ENCODE measurements around the gene STARD10.

STARD10 gene

GRCh38 chr11:72726266-72727220 is 67.3 kb downstream of the STARD10 start:
- CTCF ChIA-PET = interaction anchor here (0.9 to 15.0 kb wide), 20 partner anchors 8 to 562 kb away, joined by 3 to 207 read pairs (median 13); partner anchors contain the start of genes ARAP1, ATG16L2 and STARD10

GRCh38 chr11:72725724-72726028 is 68.2 kb downstream of the STARD10 start:
- ChIA-PET CTCF (interaction anchor here (0.6 to 15.0 kb wide), 52 partner anchors 9 to 563 kb away, joined by 3 to 207 read pairs (median 6); partner anchors contain the start of genes ARAP1, ATG16L2 and STARD10), POLR2A (interaction anchor here (0.6 kb wide), 1 partner anchor 107 kb away, joined by 3 read pairs; no protein-coding TSS in a partner anchor)
- H3K4me3 ChIP-seq (ENCODE audit: low read depth, low read length) = no peak overlapping the region
- TF ChIP-seq, protein P1, sequence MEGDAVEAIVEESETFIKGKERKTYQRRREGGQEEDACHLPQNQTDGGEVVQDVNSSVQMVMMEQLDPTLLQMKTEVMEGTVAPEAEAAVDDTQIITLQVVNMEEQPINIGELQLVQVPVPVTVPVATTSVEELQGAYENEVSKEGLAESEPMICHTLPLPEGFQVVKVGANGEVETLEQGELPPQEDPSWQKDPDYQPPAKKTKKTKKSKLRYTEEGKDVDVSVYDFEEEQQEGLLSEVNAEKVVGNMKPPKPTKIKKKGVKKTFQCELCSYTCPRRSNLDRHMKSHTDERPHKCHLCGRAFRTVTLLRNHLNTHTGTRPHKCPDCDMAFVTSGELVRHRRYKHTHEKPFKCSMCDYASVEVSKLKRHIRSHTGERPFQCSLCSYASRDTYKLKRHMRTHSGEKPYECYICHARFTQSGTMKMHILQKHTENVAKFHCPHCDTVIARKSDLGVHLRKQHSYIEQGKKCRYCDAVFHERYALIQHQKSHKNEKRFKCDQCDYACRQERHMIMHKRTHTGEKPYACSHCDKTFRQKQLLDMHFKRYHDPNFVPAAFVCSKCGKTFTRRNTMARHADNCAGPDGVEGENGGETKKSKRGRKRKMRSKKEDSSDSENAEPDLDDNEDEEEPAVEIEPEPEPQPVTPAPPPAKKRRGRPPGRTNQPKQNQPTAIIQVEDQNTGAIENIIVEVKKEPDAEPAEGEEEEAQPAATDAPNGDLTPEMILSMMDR (IDR thresholded peaks at IDR 0.05; ENCODE audit: insufficient read depth, low read length, missing control alignments) = no peak
- no peak for DNase-seq (ENCODE audit: low read depth, low spot score)

More at GRCh38 chr11:72726266-72727220, 67.3 kb downstream of the STARD10 start:
- H3K4me3 ChIP-seq (ENCODE audit: low read depth, low read length) = no peak overlapping the region
- POLR2A ChIA-PET = no interaction called here
- TF ChIP-seq, protein P1 (IDR thresholded peaks at IDR 0.05; ENCODE audit: insufficient read depth, low read length, missing control alignments) = no peak
- DNase-seq (ENCODE audit: low read depth, low spot score) = no peak

GRCh38 chr11:72724851-72725723 is 68.8 kb downstream of the STARD10 start:
- no peak for DNase-seq (ENCODE audit: low read depth, low spot score)
- CTCF ChIA-PET = interaction anchor here (0.6 to 15.0 kb wide), 60 partner anchors 9 to 564 kb away, joined by 3 to 207 read pairs (median 5); partner anchors contain the start of genes ARAP1, ATG16L2, FCHSD2 and STARD10
- POLR2A ChIA-PET = interaction anchor here (0.6 to 1.0 kb wide), 2 partner anchors 98 to 107 kb away, joined by 3 read pairs; no protein-coding TSS in a partner anchor
- TF ChIP-seq, protein P1 (IDR thresholded peaks at IDR 0.05; ENCODE audit: insufficient read depth, low read length, missing control alignments) = peak; percentile 75
- H3K4me3 ChIP-seq (ENCODE audit: low read depth, low read length) = no peak overlapping the region

DNA sequence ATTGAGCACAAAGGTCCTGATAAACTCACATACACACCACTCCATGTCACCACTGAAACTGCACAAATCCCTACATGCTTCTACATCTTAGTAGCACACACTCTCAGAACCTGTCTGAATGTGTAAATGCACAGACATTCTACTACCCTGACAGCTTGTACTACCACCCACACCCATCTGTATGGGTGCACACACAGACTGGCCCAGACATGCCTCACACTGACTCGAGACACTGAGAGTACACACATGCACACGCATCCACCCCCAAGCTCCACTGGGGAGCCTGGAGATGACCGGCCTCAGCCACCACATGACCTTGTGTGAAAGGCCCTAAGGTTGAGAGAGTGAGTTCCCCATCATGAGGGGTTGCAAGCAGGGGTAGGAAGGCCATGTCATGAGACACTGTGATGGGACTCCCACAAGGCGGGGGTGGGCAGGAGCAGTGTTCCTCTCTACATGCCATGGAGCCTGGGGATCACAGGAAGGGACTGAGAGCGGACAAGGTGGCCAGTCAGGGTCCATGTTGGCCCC is 69.8 kb downstream of the STARD10 start:
- POLR2A ChIA-PET = no interaction called here

GRCh38 chr11:72723508-72723907 is 70.3 kb downstream of the STARD10 start:
- no peak for DNase-seq (ENCODE audit: low read depth, low spot score)
- TF ChIP-seq, protein P1 (IDR thresholded peaks at IDR 0.05; ENCODE audit: insufficient read depth, low read length, missing control alignments) = no peak
- ChIA-PET POLR2A (no interaction called here), CTCF (interaction anchor here (0.6 to 15.0 kb wide), 19 partner anchors 8 to 566 kb away, joined by 3 to 207 read pairs (median 4); partner anchors contain the start of genes ATG16L2 and STARD10)
- H3K4me3 ChIP-seq (ENCODE audit: low read depth, low read length) = no peak overlapping the region

More for the DNA sequence above, 69.8 kb downstream of the STARD10 start:
- H3K4me3 ChIP-seq (ENCODE audit: low read depth, low read length) = no peak overlapping the region
- no peak for DNase-seq (ENCODE audit: low read depth, low spot score)
- CTCF ChIA-PET = interaction anchor here (0.6 to 15.0 kb wide), 23 partner anchors 9 to 565 kb away, joined by 3 to 207 read pairs (median 7); partner anchors contain the start of genes ATG16L2, FCHSD2 and STARD10
- TF ChIP-seq, protein P1 (IDR thresholded peaks at IDR 0.05; ENCODE audit: insufficient read depth, low read length, missing control alignments) = no peak
